ENCODE data around the gene GATB. TPM values are rescaled to one million over a fixed set of nuclear protein-coding genes. Genes with fewer than 3 reads are reported as not detected.

GATB gene
- total and polyA plus RNA-seq, 10 of the 15 experiments (the other 5 are each of a cell fraction or from before 2014, with no cell fraction given): 20.5 to 37.3 (median 30.5) TPM

GRCh38 chr4:151770154-151770553 lies 9.3 kb upstream of the GATB start:
- in situ Hi-C loops (cut with MboI): no loop called here
- DNase-seq (ENCODE audit: low read depth, low spot score) (no peak), ATAC-seq (no peak), FAIRE-seq (no peak)
- TF ChIP-seq POLR2AphosphoS2 (IDR thresholded peaks at IDR 0.05; ENCODE audit: low read depth, low read length): no peak
- TF ChIP-seq, protein P1, sequence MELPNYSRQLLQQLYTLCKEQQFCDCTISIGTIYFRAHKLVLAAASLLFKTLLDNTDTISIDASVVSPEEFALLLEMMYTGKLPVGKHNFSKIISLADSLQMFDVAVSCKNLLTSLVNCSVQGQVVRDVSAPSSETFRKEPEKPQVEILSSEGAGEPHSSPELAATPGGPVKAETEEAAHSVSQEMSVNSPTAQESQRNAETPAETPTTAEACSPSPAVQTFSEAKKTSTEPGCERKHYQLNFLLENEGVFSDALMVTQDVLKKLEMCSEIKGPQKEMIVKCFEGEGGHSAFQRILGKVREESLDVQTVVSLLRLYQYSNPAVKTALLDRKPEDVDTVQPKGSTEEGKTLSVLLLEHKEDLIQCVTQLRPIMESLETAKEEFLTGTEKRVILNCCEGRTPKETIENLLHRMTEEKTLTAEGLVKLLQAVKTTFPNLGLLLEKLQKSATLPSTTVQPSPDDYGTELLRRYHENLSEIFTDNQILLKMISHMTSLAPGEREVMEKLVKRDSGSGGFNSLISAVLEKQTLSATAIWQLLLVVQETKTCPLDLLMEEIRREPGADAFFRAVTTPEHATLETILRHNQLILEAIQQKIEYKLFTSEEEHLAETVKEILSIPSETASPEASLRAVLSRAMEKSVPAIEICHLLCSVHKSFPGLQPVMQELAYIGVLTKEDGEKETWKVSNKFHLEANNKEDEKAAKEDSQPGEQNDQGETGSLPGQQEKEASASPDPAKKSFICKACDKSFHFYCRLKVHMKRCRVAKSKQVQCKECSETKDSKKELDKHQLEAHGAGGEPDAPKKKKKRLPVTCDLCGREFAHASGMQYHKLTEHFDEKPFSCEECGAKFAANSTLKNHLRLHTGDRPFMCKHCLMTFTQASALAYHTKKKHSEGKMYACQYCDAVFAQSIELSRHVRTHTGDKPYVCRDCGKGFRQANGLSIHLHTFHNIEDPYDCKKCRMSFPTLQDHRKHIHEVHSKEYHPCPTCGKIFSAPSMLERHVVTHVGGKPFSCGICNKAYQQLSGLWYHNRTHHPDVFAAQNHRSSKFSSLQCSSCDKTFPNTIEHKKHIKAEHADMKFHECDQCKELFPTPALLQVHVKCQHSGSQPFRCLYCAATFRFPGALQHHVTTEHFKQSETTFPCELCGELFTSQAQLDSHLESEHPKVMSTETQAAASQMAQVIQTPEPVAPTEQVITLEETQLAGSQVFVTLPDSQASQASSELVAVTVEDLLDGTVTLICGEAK (IDR thresholded peaks at IDR 0.05; ENCODE audit: borderline replicate concordance): no peak
- TF ChIP-seq ZNF207 (IDR thresholded peaks at IDR 0.05; ENCODE audit: borderline replicate concordance): no peak
- TF ChIP-seq SPI1 (IDR thresholded peaks at IDR 0.05; ENCODE audit: borderline replicate concordance, insufficient read depth, low read depth, low read length): no peak
- Histone ChIP-seq H3K27me3 (replicated peaks in 1 of 2; ENCODE audit: control insufficient read depth in 2 of 2, insufficient read depth in 2 of 2, low read length in 1 of 2) (no peaks in the 10 kb centered on the region), H3K79me2 (ENCODE audit: control insufficient read depth, insufficient read depth, low read length) (no peaks in the 10 kb centered on the region), H3K36me3 (ENCODE audit: control insufficient read depth in 2 of 2, insufficient read depth in 2 of 2, low read length in 1 of 2) (no peaks in the 10 kb centered on the region), H2AFZ (ENCODE audit: control insufficient read depth, low read depth, low read length) (no peak overlapping the region), H3K27ac (ENCODE audit: control insufficient read depth, insufficient read depth) (no peak overlapping the region), H3K9me3 (replicated peaks; ENCODE audit: control insufficient read depth, insufficient read depth, low read length) (peaks cover 4% of the 10 kb centered on the region; the same call in 2 of the 3 replicates), H3K4me2 (ENCODE audit: control insufficient read depth, insufficient read depth) (no peak overlapping the region; the same call in 1 of the 2 replicates), H3K9ac (ENCODE audit: control insufficient read depth, insufficient read depth, low read length) (no peak overlapping the region), H3K4me1 (ENCODE audit: control insufficient read depth, insufficient read depth, low read length) (no peaks in the 10 kb centered on the region), H4K20me1 (ENCODE audit: control insufficient read depth, insufficient read depth) (no peaks in the 10 kb centered on the region), H3K4me3 (no peak overlapping the region)
- WGBS (ENCODE audit: insufficient coverage, insufficient replicate concordance, low lambda C conversion rate, missing lambda C conversion rate): 42% methylated on average over 1 of the region's 1 CpG
- BruUV-seq (replicated peaks): no TSS peak
- RAD21 ChIA-PET (ENCODE audit: unreplicated experiment): no interaction called here
- SMC1A ChIA-PET (ENCODE audit: uncharacterized antibody, unreplicated experiment): interaction anchor here (0.7 to 1.2 kb wide), 2 partner anchors 9 to 12 kb away, joined by 3 read pairs; no protein-coding TSS in a partner anchor
- POLR2A ChIA-PET: interaction anchor here (0.7 kb wide), 1 partner anchor 9 kb away, joined by 7 read pairs; no protein-coding TSS in a partner anchor
- CTCF ChIA-PET: no interaction called here
- intact Hi-C loops (cut with micrococcal nuclease; ENCODE audit: unreplicated experiment): no loop called here

All from GM12878 (cell line).